OCI-LY1 (cell line): ENCODE data around the gene UBAP2L.

Experiments
- H2AFZ ChIP-seq: fragments of 200-600 bp; sonication (generic), shearing (Covaris generic); 2 replicates; pipeline ENCODE4 v1.6.0; 2014; ENCODE audit warnings: antibody characterized with exemption, mild to moderate bottlenecking, low read length
- H3F3A ChIP-seq: fragments of 200-600 bp; sonication (generic), shearing (Covaris generic); 2 replicates; pipeline ENCODE4 v1.6.0; 2014; ENCODE audit warnings: mild to moderate bottlenecking, antibody characterized with exemption, low read length, moderate library complexity; ENCODE audit not compliant: insufficient read depth
- H3K27ac ChIP-seq: fragments of 200-600 bp; sonication (generic); 2 replicates; pipeline ENCODE4 v1.5.1; 2014; ENCODE audit warnings: low read length, mixed run types, mild to moderate bottlenecking, low read depth; ENCODE audit not compliant: poor library complexity, severe bottlenecking
- H3K27me3 ChIP-seq: fragments of 200-600 bp; sonication (generic); 2 replicates; pipeline ENCODE4 v1.6.0; 2014; ENCODE audit warnings: antibody characterized with exemption, mild to moderate bottlenecking, low read length, moderate library complexity; ENCODE audit not compliant: insufficient read depth
- H3K36me3 ChIP-seq: fragments of 200-600 bp; sonication (generic); 2 replicates; pipeline ENCODE4 v1.6.1; 2014; ENCODE audit warnings: mild to moderate bottlenecking, antibody characterized with exemption, low read length, moderate library complexity, mixed read lengths; ENCODE audit not compliant: insufficient read depth
- H3K4me1 ChIP-seq: fragments of 200-600 bp; sonication (generic); 2 replicates; pipeline ENCODE4 v1.5.1; 2014; ENCODE audit warnings: mild to moderate bottlenecking, low read length, moderate library complexity; ENCODE audit not compliant: insufficient read depth, severe bottlenecking
- H3K4me2 ChIP-seq: fragments of 200-600 bp; sonication (generic), shearing (Covaris generic); 2 replicates; pipeline ENCODE4 v1.6.1; 2014; ENCODE audit warnings: low read length
- H3K4me3 ChIP-seq: fragments of 200-600 bp; sonication (generic); 2 replicates; pipeline ENCODE4 v1.5.1; 2014; ENCODE audit warnings: low read length, low read depth, mild to moderate bottlenecking, mixed read lengths; ENCODE audit not compliant: poor library complexity, severe bottlenecking
- H3K79me2 ChIP-seq: fragments of 200-600 bp; shearing (Covaris generic); 2 replicates; pipeline ENCODE4 v1.6.1; 2016; ENCODE audit warnings: mixed run types, low read length, mixed read lengths; ENCODE audit not compliant: insufficient read depth
- H3K9ac ChIP-seq: fragments of 200-600 bp; sonication (generic), shearing (Covaris generic); 2 replicates; pipeline ENCODE4 v1.6.1; 2014; ENCODE audit warnings: mild to moderate bottlenecking, low read length, mixed read lengths
- H3K9me2 ChIP-seq: fragments of 200-600 bp; sonication (generic), shearing (Covaris generic); 2 replicates; pipeline ENCODE4 v1.6.1; 2014; ENCODE audit warnings: low read depth, mild to moderate bottlenecking, low read length, mixed read lengths
- H3K9me3 ChIP-seq: fragments of 200-600 bp; shearing (Covaris generic); 2 replicates; pipeline ENCODE4 v1.6.1; 2014; ENCODE audit warnings: low read length, mixed read lengths
- H4K20me1 ChIP-seq: fragments of 200-600 bp; sonication (generic), shearing (Covaris generic); 2 replicates; pipeline ENCODE4 v1.6.0; 2016; ENCODE audit warnings: mild to moderate bottlenecking, low read length; ENCODE audit not compliant: insufficient read depth
- CTCF ChIP-seq: fragments of 200-600 bp; sonication (generic), shearing (Covaris generic); IDR thresholded peaks from 2 replicates; pipeline ENCODE4 v1.5.1; 2017; ENCODE audit warnings: mild to moderate bottlenecking, antibody characterized with exemption, low read length, moderate library complexity, mixed read lengths
- EZH2 ChIP-seq: fragments of 200-600 bp; sonication (generic), shearing (Covaris generic); IDR thresholded peaks from 2 replicates; pipeline ENCODE4 v1.8.0; 2017; ENCODE audit warnings: borderline replicate concordance, mixed run types, mild to moderate bottlenecking, antibody characterized with exemption, low read length, moderate library complexity, mixed read lengths

Gene UBAP2L

GRCh38 chr1:154253671-154254070, 32.9 kb downstream of the UBAP2L start:
- Histone ChIP-seq H3K9ac (no peak overlapping the region), H3K36me3 (peaks cover 98% of the 10 kb centered on the region), H3K4me2 (no peak overlapping the region), H3K27me3 (no peaks in the 10 kb centered on the region), H3K79me2 (no peaks in the 10 kb centered on the region), H4K20me1 (no peaks in the 10 kb centered on the region), H3K4me3 (no peak overlapping the region), H2AFZ (no peak overlapping the region), H3F3A (no peaks in the 10 kb centered on the region; the same call in 1 of the 2 replicates), H3K9me3 (no peaks in the 10 kb centered on the region), H3K9me2 (no peaks in the 10 kb centered on the region), H3K4me1 (no peaks in the 10 kb centered on the region), H3K27ac (no peak overlapping the region)
- TF ChIP-seq CTCF (no peak), EZH2 (no peak)

GRCh38 chr1:154256686-154257085, 35.9 kb downstream of the UBAP2L start:
- no peaks in the 10 kb centered on the region for H3K9me2 ChIP-seq
- no peaks in the 10 kb centered on the region for H3K27me3 ChIP-seq
- H3F3A ChIP-seq, result no peaks in the 10 kb centered on the region; the same call in 1 of the 2 replicates
- TF ChIP-seq EZH2 (no peak), CTCF (no peak)
- peaks cover 98% of the 10 kb centered on the region for H3K36me3 ChIP-seq
- H3K27ac ChIP-seq, result no peak overlapping the region
- H3K4me1 ChIP-seq, result no peaks in the 10 kb centered on the region
- no peak overlapping the region for H3K9ac ChIP-seq
- no peaks in the 10 kb centered on the region for H4K20me1 ChIP-seq
- H2AFZ ChIP-seq, result no peak overlapping the region
- no peaks in the 10 kb centered on the region for H3K9me3 ChIP-seq
- no peaks in the 10 kb centered on the region for H3K79me2 ChIP-seq
- no peak overlapping the region for H3K4me3 ChIP-seq
- no peak overlapping the region for H3K4me2 ChIP-seq

GRCh38 chr1:154258784-154259183, 38.0 kb downstream of the UBAP2L start:
- H3F3A ChIP-seq, result no peaks in the 10 kb centered on the region; the same call in 1 of the 2 replicates
- peaks cover 100% of the 10 kb centered on the region for H3K36me3 ChIP-seq
- H4K20me1 ChIP-seq, result no peaks in the 10 kb centered on the region

More at GRCh38 chr1:154258784-154259183, 38.0 kb downstream of the UBAP2L start:
- Histone ChIP-seq H3K4me3 (no peak overlapping the region), H3K9ac (no peak overlapping the region), H3K9me3 (no peaks in the 10 kb centered on the region), H3K27ac (no peak overlapping the region), H3K4me1 (no peaks in the 10 kb centered on the region), H3K27me3 (no peaks in the 10 kb centered on the region), H3K79me2 (no peaks in the 10 kb centered on the region), H3K9me2 (no peaks in the 10 kb centered on the region), H3K4me2 (no peak overlapping the region), H2AFZ (no peak overlapping the region)
- TF ChIP-seq CTCF (no peak), EZH2 (no peak)
